HG03378 (cell line): Measurements from ENCODE around the gene TMEM178B.

Experiments used
- ATAC-seq: cut with Tn5 transposase; IDR thresholded peaks from one replicate; pipeline ENCODE4 v1.9.1; 2021; ENCODE audit warnings: mild to moderate bottlenecking, moderate library complexity; ENCODE audit not compliant: unreplicated experiment

The TMEM178B gene

DNA sequence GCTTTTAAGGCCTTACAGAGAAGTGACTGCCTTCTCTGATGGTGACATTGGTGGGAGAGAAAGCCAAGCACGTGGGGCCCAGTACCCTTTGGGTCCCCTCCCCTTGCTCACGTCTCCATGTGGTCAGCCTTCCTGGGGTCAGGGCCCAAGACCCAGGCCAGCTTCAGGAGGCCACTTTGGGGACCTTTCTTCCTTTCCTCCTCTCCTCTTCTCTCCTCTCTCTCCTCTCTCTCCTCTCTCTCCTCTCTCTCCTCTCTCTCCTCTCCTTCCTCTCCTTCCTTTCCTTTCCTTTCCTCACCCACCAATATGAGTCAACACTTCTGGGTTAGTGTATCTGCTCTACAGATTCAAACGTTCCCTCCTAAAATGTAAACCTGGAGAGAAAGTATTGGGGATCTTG lies 380.5 kb downstream of the TMEM178B start:
- no peak for ATAC-seq

GRCh38 chr7:141455723-141456122 lies 381.9 kb downstream of the TMEM178B start:
- ATAC-seq: no peak

GRCh38 chr7:141456298-141456697 lies 382.4 kb downstream of the TMEM178B start:
- ATAC-seq: no peak

GRCh38 chr7:141456711-141457110 lies 382.8 kb downstream of the TMEM178B start:
- no peak for ATAC-seq

DNA sequence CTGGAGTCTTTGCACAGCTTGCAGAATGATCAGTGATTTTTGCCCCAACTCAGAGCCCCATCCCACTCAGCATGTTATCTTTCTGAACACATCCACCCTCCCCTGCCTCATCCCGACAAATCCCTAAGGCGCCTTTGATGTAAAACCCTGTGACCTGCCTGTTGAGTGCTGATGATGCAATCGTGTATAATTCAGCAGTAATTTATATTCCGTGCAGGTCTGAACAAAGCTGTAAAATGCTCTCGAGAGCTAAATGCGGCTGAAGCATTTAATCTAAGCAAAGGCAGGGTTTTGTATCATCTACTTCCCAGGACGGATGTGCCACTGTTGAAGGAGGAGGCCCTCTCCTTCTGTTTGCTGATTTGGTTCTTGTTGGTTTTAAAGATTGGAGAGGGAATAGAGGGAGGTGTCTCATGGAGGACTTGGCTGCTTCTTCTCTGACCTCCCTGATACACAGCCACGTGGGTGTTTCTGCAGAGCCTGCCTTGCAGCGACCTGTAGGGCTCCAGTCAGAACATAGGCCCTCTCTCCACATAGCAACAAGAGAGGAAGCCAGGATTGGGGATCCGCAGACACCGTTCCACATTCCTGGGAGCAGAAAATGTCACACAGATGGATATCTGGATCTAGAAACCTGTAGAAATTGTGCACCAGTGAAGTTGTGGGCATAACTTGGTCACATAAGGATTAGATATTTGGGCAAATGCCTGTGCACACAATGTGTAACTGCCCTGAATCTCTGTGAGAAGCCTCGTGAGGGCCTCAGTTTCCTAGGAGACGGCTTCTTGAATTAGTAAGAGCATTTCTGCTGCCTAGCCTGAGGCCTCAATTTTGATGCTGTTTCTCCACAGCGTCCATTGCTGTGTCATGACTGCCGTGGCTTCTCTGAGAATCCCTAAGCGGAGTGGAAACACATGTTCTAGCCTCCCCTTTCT lies 387.2 kb downstream of the TMEM178B start:
- ATAC-seq: no peak

DNA sequence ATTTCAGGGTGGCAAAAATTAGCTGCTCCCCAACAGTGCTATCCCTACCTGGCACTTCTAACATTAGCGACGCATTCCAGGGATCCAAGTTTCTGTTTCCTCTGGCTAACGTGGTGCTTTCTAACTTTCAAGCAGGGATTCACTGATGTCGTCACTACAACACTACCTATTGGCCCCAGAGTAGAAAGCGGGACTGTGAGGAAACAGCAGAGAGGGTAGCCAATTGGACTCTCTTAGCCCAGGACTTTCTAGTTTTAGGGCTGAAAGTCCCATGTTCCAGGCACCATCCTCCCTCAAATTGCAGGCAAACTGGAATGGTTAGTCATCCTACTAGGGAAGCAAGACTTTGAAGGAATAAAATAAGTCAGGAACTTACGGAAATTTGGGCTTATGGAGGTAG lies 388.1 kb downstream of the TMEM178B start:
- no peak for ATAC-seq

DNA sequence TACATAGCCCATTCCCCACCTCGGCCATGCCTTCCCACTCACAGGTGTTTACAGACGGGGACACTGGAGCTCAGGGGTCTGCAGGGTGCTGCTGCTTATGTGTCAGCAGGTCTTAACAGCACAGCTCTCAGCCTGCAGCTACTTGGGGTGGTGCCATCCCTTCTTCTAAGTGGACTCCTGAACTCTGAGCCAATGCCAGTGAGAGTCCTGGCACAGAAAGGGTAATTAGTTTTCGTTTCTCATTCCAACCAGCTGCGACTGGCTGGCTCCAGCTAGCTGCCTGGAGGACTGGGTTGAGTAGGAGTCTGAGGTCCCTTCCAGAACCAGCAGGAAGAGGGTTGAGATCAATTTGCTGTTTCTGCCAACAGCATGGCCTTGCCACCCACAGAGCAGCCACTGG lies 389.1 kb downstream of the TMEM178B start:
- ATAC-seq: no peak

DNA sequence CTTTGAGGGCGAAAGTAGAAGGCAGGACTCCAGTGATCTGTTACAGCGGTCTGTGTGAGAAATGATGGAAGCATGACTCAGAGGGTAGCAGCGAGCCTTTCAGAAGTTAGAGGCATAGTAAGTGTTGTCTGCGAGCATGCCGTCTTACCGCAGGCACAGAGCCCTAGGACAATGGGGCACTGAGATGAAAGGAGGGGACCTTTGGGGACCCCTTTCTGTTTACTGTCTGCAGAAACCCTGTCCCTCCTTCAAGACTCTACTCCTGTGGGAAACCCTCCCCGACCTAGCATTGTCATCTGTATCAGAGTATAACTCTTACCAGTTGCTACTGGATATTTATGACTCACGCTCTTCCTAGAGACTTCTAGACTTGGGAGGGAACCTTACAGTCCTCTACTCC lies 390.1 kb downstream of the TMEM178B start:
- ATAC-seq: no peak

- ATAC-seq: no peak
These were observed 390.7 kb downstream of the TMEM178B start for GRCh38 chr7:141464551-141464950.

GRCh38 chr7:141466151-141466904 lies 392.5 kb downstream of the TMEM178B start:
- no peak for ATAC-seq

- ATAC-seq: no peak
These were observed 394.5 kb downstream of the TMEM178B start for GRCh38 chr7:141468341-141468740.

GRCh38 chr7:141475679-141476078 lies 401.8 kb downstream of the TMEM178B start:
- no peak for ATAC-seq

- ATAC-seq: no peak
These were observed 404.0 kb downstream of the TMEM178B start for GRCh38 chr7:141477865-141478264.

DNA sequence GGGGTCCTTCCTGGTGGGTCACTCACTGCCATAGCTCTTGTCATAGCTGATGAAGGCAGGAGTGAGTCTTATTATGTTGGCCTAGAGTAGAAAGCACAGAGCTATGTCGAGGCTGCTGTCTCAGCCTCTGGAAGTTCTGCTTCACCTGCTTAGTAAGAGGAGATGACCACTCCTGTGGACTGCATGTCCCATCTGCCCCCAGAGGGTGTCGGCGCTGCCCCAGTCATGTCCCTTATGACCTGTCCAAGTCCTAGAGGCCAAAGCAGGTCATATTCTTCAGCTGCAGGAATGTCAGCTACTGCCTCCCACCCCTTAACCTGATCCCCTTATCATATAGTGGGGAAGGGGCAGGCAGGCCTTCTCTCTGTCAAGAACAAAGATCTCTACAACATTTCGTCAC lies 405.0 kb downstream of the TMEM178B start:
- ATAC-seq: no peak

DNA sequence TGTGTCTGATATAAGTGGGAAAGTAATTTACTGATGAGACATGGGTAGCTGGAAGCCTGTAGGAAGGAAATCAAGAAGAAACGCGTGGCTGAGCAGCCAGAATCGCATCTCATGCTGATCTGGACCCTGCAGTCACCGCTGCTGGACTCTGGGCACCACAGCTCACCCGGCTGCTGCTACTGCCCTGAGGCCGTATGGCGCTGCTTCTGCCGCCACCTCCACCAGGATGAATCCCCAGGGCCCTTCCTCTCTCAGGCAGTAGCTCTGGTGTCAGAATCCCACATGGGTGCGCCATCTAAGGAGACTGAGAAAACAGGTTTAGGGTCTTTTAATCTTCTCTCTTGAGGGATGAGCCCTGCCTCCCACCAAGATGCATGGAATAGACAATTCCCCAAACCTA lies 407.1 kb downstream of the TMEM178B start:
- no peak for ATAC-seq

DNA sequence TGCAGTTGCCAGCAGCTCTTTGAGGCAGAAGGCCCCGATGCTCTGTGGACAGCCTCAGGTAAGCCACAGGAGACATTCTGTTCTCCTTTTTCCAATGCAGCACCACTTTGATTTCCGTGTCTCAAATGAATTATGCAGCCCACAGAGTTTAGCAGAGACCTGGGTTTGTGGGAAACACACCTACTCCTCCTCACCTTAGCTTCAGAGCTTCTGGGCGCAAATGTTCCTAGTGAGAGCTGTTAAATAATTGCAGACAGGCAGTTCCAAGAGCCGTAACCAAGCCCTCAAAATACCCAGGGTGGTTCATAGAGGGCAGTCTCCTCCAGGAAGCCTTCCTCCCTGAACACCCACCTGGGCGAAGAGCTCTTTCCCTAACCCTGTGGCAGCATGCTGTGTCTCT lies 408.1 kb downstream of the TMEM178B start:
- no peak for ATAC-seq

DNA sequence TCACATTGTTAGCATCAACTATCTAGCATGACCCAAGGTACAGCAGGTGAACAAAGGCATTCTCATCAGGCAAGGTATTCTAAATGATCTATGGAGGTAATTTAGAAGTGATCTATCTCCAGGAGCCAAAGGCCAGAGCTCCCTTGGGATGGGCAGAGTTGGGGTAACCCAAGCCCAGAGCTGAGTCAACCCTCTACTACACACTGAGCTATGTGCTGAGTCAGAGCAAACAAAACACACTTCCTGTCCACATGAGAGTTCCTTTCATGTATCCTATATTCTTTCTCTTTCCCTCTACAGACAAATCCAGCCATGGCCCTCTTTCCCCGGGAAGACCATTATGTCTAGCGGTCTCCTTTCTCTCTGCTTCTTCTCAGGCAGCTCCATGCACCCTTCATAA lies 409.2 kb downstream of the TMEM178B start:
- ATAC-seq: no peak

- ATAC-seq: no peak
These were observed 411.0 kb downstream of the TMEM178B start for GRCh38 chr7:141484907-141485306.

GRCh38 chr7:141486959-141487358 lies 413.1 kb downstream of the TMEM178B start:
- no peak for ATAC-seq

GRCh38 chr7:141490474-141490873 lies 416.6 kb downstream of the TMEM178B start:
- no peak for ATAC-seq

- no peak for ATAC-seq
These were observed 421.2 kb downstream of the TMEM178B start for GRCh38 chr7:141495057-141495456.

GRCh38 chr7:141497391-141497790 lies 423.5 kb downstream of the TMEM178B start:
- ATAC-seq: no peak
